ENCODE results near the gene SYT8.
"Not testable (repeated sequence)": the region's sequence is repeated elsewhere in the genome, so short reads cannot be mapped to it uniquely, and the experiment has no call there.

Gene SYT8

GRCh38 chr11:1803835-1804519 lies 30.8 kb upstream of the SYT8 start:
- no CpG with 5 or more reads among the region's 42 CpGs for WGBS (ENCODE audit: insufficient coverage, insufficient read length)
- not testable (repeated sequence) for H3K27me3 ChIP-seq (ENCODE audit: control insufficient read depth, insufficient read depth, low read length); H3K4me3 ChIP-seq (ENCODE audit: low read length)

DNA sequence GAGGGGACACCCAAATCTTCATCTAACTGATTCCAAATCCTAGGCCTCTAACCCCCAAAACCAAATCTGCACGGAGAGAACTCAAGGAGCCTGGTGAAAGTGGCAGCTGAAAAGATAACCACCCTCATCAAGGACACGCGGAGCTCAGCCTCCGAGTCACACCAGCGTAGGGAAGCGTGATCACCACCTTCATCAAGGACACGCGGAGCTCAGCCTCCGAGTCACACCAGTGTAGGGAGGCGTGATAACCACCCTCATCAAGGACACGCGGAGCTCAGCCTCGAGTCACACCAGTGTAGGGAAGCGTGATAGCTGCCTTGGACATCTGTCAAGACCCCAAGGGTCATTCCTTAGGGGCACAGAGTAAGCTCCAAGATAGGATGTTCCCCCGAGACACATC lies 29.3 kb upstream of the SYT8 start:
- no peak overlapping the region for H3K27ac ChIP-seq (ENCODE audit: low read length)
- no peaks in the 10 kb centered on the region for H3K36me3 ChIP-seq (ENCODE audit: control insufficient read depth, insufficient read depth, low read length)
- H3K4me1 ChIP-seq (ENCODE audit: control insufficient read depth, insufficient read depth, low read length) = no peaks in the 10 kb centered on the region
- H3K9me3 ChIP-seq (ENCODE audit: control insufficient read depth, insufficient read depth, low read length) = no peaks in the 10 kb centered on the region
- no peaks in the 10 kb centered on the region for H3K27me3 ChIP-seq (ENCODE audit: control insufficient read depth, insufficient read depth, low read length)
- no peak for DNase-seq (ENCODE audit: low read depth, low spot score)
- no peak overlapping the region for H3K4me3 ChIP-seq (ENCODE audit: low read length)
- WGBS (ENCODE audit: insufficient coverage, insufficient read length) = no CpG with 5 or more reads among the region's 15 CpGs

More at GRCh38 chr11:1803835-1804519, 30.8 kb upstream of the SYT8 start:
- not testable (repeated sequence) for H3K9me3 ChIP-seq (ENCODE audit: control insufficient read depth, insufficient read depth, low read length); DNase-seq (ENCODE audit: low read depth, low spot score); H3K27ac ChIP-seq (ENCODE audit: low read length); H3K4me1 ChIP-seq (ENCODE audit: control insufficient read depth, insufficient read depth, low read length); H3K36me3 ChIP-seq (ENCODE audit: control insufficient read depth, insufficient read depth, low read length)

DNA sequence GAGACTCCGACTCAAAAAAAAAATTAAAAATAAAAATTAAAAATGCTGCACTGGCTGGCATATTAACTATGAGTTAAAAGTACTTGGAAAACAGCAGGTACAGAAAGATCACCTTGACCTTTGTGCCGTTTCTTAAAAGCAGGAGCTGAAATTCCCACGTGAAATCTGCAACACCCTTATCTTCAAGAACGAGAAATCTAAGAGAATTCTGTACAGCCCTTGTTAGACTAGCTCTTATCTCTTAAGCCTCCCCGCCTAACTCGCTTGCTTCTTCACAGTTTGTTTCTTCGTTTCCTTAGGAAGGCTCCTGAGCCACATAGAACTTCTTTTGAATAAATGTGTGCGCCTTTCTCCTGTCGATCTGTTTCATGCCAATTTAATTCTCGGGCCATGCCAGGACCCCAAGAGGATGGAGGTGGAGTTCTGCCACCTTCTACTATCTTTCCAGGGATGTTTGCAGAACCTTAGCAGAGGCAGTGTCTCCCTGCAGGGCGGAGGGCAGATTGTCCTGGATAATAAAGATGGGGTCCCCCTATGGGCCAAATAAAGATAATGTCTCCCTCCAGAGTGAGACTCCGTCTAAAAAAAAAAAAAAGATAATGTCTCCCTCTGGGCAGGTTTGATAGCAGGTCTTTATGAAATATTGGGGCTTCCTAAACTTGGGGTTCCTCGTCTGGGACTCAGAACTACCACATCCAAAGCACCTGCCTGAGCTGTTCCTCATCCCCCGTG lies 27.4 kb upstream of the SYT8 start:
- Histone ChIP-seq H3K4me3 (ENCODE audit: low read length) (no peak overlapping the region), H3K36me3 (ENCODE audit: control insufficient read depth, insufficient read depth, low read length) (no peaks in the 10 kb centered on the region), H3K27me3 (ENCODE audit: control insufficient read depth, insufficient read depth, low read length) (no peaks in the 10 kb centered on the region), H3K4me1 (ENCODE audit: control insufficient read depth, insufficient read depth, low read length) (no peaks in the 10 kb centered on the region), H3K27ac (ENCODE audit: low read length) (no peak overlapping the region), H3K9me3 (ENCODE audit: control insufficient read depth, insufficient read depth, low read length) (no peaks in the 10 kb centered on the region)
- DNase-seq (ENCODE audit: low read depth, low spot score) = no peak
- no CpG with 5 or more reads among the region's 14 CpGs for WGBS (ENCODE audit: insufficient coverage, insufficient read length)

- Histone ChIP-seq H3K27me3 (ENCODE audit: control insufficient read depth, insufficient read depth, low read length) (no peaks in the 10 kb centered on the region), H3K9me3 (ENCODE audit: control insufficient read depth, insufficient read depth, low read length) (no peaks in the 10 kb centered on the region), H3K4me1 (ENCODE audit: control insufficient read depth, insufficient read depth, low read length) (no peaks in the 10 kb centered on the region), H3K4me3 (ENCODE audit: low read length) (no peak overlapping the region), H3K36me3 (ENCODE audit: control insufficient read depth, insufficient read depth, low read length) (no peaks in the 10 kb centered on the region), H3K27ac (ENCODE audit: low read length) (no peak overlapping the region)
- no CpG with 5 or more reads among the region's 10 CpGs for WGBS (ENCODE audit: insufficient coverage, insufficient read length)
- no peak for DNase-seq (ENCODE audit: low read depth, low spot score)
These were observed 24.0 kb upstream of the SYT8 start for GRCh38 chr11:1810761-1811160.

- H3K27me3 ChIP-seq (ENCODE audit: control insufficient read depth, insufficient read depth, low read length) = no peaks in the 10 kb centered on the region
- H3K36me3 ChIP-seq (ENCODE audit: control insufficient read depth, insufficient read depth, low read length) = no peaks in the 10 kb centered on the region
- no peak for DNase-seq (ENCODE audit: low read depth, low spot score)
- H3K4me3 ChIP-seq (ENCODE audit: low read length) = no peak overlapping the region
- H3K9me3 ChIP-seq (ENCODE audit: control insufficient read depth, insufficient read depth, low read length) = no peaks in the 10 kb centered on the region
- WGBS (ENCODE audit: insufficient coverage, insufficient read length) = no CpG with 5 or more reads among the region's 5 CpGs
- no peak overlapping the region for H3K27ac ChIP-seq (ENCODE audit: low read length)
- H3K4me1 ChIP-seq (ENCODE audit: control insufficient read depth, insufficient read depth, low read length) = no peaks in the 10 kb centered on the region
These were observed 22.5 kb upstream of the SYT8 start for GRCh38 chr11:1812274-1812673.

DNA sequence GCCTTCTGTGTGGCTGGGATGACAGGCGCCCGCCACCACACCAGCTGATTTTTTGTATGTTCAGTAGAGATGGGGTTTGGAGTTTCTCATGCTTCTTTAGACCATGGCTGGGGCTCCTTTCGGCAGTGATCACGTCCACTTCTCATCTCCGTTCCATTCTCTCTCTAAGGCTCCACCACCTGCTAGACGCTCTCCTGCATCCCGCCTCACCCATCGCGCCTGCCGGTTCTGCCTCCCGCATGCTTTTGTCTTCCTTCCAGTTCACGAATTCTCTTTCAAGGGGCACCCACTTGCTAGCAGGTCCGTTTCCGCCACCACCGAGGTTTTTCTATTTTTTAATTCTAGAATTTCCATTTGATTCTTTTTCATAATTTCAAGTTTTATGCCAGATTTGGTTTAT lies 22.0 kb upstream of the SYT8 start:
- no peaks in the 10 kb centered on the region for H3K4me1 ChIP-seq (ENCODE audit: control insufficient read depth, insufficient read depth, low read length)
- H3K9me3 ChIP-seq (ENCODE audit: control insufficient read depth, insufficient read depth, low read length) = no peaks in the 10 kb centered on the region
- no peaks in the 10 kb centered on the region for H3K27me3 ChIP-seq (ENCODE audit: control insufficient read depth, insufficient read depth, low read length)
- no peak overlapping the region for H3K4me3 ChIP-seq (ENCODE audit: low read length)
- no peaks in the 10 kb centered on the region for H3K36me3 ChIP-seq (ENCODE audit: control insufficient read depth, insufficient read depth, low read length)
- WGBS (ENCODE audit: insufficient coverage, insufficient read length) = no CpG with 5 or more reads among the region's 15 CpGs
- no peak for DNase-seq (ENCODE audit: low read depth, low spot score)
- no peak overlapping the region for H3K27ac ChIP-seq (ENCODE audit: low read length)

DNA sequence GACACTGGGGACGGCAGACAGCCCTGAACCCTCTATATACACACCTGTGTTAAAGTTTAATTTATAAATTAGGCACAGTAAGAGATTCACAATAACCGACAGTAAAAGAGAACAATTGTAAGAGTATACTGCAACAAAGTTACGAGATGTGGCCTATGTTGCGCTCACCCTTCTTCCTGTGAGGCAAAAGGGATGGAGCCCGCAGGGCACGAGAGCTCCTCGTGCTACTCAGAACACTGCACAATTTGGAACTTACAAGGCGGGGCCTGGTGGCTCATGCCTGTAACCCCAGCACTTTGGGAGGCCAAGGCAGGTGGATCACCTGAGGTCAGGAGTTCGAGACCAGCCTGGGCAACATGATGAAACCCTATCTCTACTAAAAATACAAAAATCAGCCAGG lies 21.4 kb upstream of the SYT8 start:
- not testable (repeated sequence) for H3K9me3 ChIP-seq (ENCODE audit: control insufficient read depth, insufficient read depth, low read length); H3K27me3 ChIP-seq (ENCODE audit: control insufficient read depth, insufficient read depth, low read length); DNase-seq (ENCODE audit: low read depth, low spot score); H3K4me1 ChIP-seq (ENCODE audit: control insufficient read depth, insufficient read depth, low read length); H3K27ac ChIP-seq (ENCODE audit: low read length); H3K36me3 ChIP-seq (ENCODE audit: control insufficient read depth, insufficient read depth, low read length); H3K4me3 ChIP-seq (ENCODE audit: low read length)
- no CpG with 5 or more reads among the region's 9 CpGs for WGBS (ENCODE audit: insufficient coverage, insufficient read length)

- no peak overlapping the region for H3K27ac ChIP-seq (ENCODE audit: low read length)
- no peak for DNase-seq (ENCODE audit: low read depth, low spot score)
- WGBS (ENCODE audit: insufficient coverage, insufficient read length) = no CpG with 5 or more reads among the region's 10 CpGs
These were observed 20.1 kb upstream of the SYT8 start for GRCh38 chr11:1814691-1815090.

DNA sequence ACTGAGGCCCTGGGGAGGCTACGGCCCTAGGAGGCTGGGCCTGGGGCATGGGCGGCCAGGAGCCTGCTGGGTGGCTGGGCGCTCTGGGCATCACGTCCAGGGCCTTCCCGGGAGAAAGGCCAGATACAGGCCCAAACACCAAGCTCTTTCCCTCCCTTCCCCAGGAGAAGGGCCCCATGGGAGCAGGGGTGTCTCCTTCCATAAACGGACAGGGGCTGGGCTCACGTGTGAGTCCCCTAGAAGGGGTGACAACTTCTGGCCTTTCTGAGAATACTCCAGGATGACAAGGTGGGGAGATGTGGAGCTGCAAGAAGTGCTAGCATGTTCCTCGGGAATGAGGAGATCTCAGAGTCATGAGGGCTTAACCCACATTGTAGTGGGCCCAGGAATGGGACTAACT lies 19.5 kb upstream of the SYT8 start:
- Histone ChIP-seq H3K27ac (ENCODE audit: low read length) (no peak overlapping the region), H3K27me3 (ENCODE audit: control insufficient read depth, insufficient read depth, low read length) (no peaks in the 10 kb centered on the region), H3K9me3 (ENCODE audit: control insufficient read depth, insufficient read depth, low read length) (no peaks in the 10 kb centered on the region), H3K36me3 (ENCODE audit: control insufficient read depth, insufficient read depth, low read length) (no peaks in the 10 kb centered on the region), H3K4me3 (ENCODE audit: low read length) (no peak overlapping the region), H3K4me1 (ENCODE audit: control insufficient read depth, insufficient read depth, low read length) (no peaks in the 10 kb centered on the region)
- no peak for DNase-seq (ENCODE audit: low read depth, low spot score)
- WGBS (ENCODE audit: insufficient coverage, insufficient read length) = no CpG with 5 or more reads among the region's 8 CpGs

More at GRCh38 chr11:1814691-1815090, 20.1 kb upstream of the SYT8 start:
- H3K36me3 ChIP-seq (ENCODE audit: control insufficient read depth, insufficient read depth, low read length) = no peaks in the 10 kb centered on the region
- H3K4me3 ChIP-seq (ENCODE audit: low read length) = no peak overlapping the region
- H3K9me3 ChIP-seq (ENCODE audit: control insufficient read depth, insufficient read depth, low read length) = no peaks in the 10 kb centered on the region
- no peaks in the 10 kb centered on the region for H3K27me3 ChIP-seq (ENCODE audit: control insufficient read depth, insufficient read depth, low read length)
- no peaks in the 10 kb centered on the region for H3K4me1 ChIP-seq (ENCODE audit: control insufficient read depth, insufficient read depth, low read length)

DNA sequence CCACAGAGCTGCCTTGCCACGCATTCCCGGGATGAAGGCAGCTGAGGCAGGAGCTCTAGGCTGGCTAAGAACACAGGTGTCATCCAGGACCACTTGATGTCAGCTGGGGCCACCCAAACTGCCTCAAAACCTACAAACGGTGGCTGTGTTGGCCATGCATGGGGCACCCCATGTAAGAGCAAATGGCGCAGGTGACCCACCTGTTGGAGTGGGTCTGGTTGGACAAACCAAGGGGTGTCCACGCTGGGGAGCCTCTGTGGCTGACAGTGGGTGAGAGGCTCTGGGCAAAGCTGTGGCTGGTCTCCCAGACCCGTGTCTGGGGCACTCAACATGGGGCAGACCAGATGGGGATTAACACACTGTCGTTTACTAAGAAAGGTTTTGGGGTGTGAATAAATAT lies 19.0 kb upstream of the SYT8 start:
- Histone ChIP-seq H3K27me3 (ENCODE audit: control insufficient read depth, insufficient read depth, low read length) (no peaks in the 10 kb centered on the region), H3K27ac (ENCODE audit: low read length) (no peak overlapping the region)

GRCh38 chr11:1817000-1817399 lies 17.8 kb upstream of the SYT8 start:
- H3K4me1 ChIP-seq (ENCODE audit: control insufficient read depth, insufficient read depth, low read length) = no peaks in the 10 kb centered on the region
- no peak overlapping the region for H3K4me3 ChIP-seq (ENCODE audit: low read length)
- H3K9me3 ChIP-seq (ENCODE audit: control insufficient read depth, insufficient read depth, low read length) = no peaks in the 10 kb centered on the region
- H3K27ac ChIP-seq (ENCODE audit: low read length) = no peak overlapping the region
- WGBS (ENCODE audit: insufficient coverage, insufficient read length) = no CpG with 5 or more reads among the region's 5 CpGs
- DNase-seq (ENCODE audit: low read depth, low spot score) = no peak
- H3K27me3 ChIP-seq (ENCODE audit: control insufficient read depth, insufficient read depth, low read length) = no peaks in the 10 kb centered on the region
- H3K36me3 ChIP-seq (ENCODE audit: control insufficient read depth, insufficient read depth, low read length) = no peaks in the 10 kb centered on the region

More for the DNA sequence above, 19.0 kb upstream of the SYT8 start:
- no peak for DNase-seq (ENCODE audit: low read depth, low spot score)
- Histone ChIP-seq H3K36me3 (ENCODE audit: control insufficient read depth, insufficient read depth, low read length) (no peaks in the 10 kb centered on the region), H3K4me3 (ENCODE audit: low read length) (no peak overlapping the region), H3K4me1 (ENCODE audit: control insufficient read depth, insufficient read depth, low read length) (no peaks in the 10 kb centered on the region), H3K9me3 (ENCODE audit: control insufficient read depth, insufficient read depth, low read length) (no peaks in the 10 kb centered on the region)
- WGBS (ENCODE audit: insufficient coverage, insufficient read length) = no CpG with 5 or more reads among the region's 7 CpGs
